Ishikawa (cell line): ENCODE measurements around the gene PPP6R3.

Experiments used
- CEBPB ChIP-seq: IDR thresholded peaks from 2 replicates; pipeline ENCODE4 v1.6.1; 2012
- CREB1 ChIP-seq: IDR thresholded peaks from 2 replicates; pipeline ENCODE4 v1.6.1; 2012; ENCODE audit warnings: low read depth
- EGR1 ChIP-seq: IDR thresholded peaks from 2 replicates; pipeline ENCODE4 v1.6.1; 2012
- EP300 ChIP-seq: IDR thresholded peaks from 2 replicates; pipeline ENCODE4 v1.6.1; 2012; ENCODE audit warnings: borderline replicate concordance
- FOXM1 ChIP-seq: IDR thresholded peaks from 2 replicates; pipeline ENCODE4 v1.6.1; 2012; ENCODE audit warnings: low read depth, borderline replicate concordance
- MAX ChIP-seq: IDR thresholded peaks from 2 replicates; pipeline ENCODE4 v1.6.1; 2012
- NFIC ChIP-seq: IDR thresholded peaks from 2 replicates; pipeline ENCODE4 v1.6.1; 2012
- RAD21 ChIP-seq: IDR thresholded peaks from 2 replicates; pipeline ENCODE4 v1.6.1; 2012; ENCODE audit warnings: low read depth
- REST ChIP-seq: IDR thresholded peaks from 2 replicates; pipeline ENCODE4 v1.6.1; 2012; ENCODE audit warnings: low read depth, mild to moderate bottlenecking
- TAF1 ChIP-seq: IDR thresholded peaks from 2 replicates; pipeline ENCODE4 v1.6.1; 2012; ENCODE audit warnings: low read depth, mild to moderate bottlenecking
- TCF12 ChIP-seq: IDR thresholded peaks from 2 replicates; pipeline ENCODE4 v1.6.1; 2012; ENCODE audit warnings: low read depth
- TEAD4 ChIP-seq: IDR thresholded peaks from 2 replicates; pipeline ENCODE4 v1.6.1; 2012
- USF1 ChIP-seq: IDR thresholded peaks from 2 replicates; pipeline ENCODE4 v1.6.1; 2012
- YY1 ChIP-seq: IDR thresholded peaks from 2 replicates; pipeline ENCODE4 v1.6.1; 2012; ENCODE audit warnings: low read depth
- ZBTB7A ChIP-seq: IDR thresholded peaks from 2 replicates; pipeline ENCODE4 v1.6.1; 2012; ENCODE audit warnings: low read depth

Gene PPP6R3

DNA sequence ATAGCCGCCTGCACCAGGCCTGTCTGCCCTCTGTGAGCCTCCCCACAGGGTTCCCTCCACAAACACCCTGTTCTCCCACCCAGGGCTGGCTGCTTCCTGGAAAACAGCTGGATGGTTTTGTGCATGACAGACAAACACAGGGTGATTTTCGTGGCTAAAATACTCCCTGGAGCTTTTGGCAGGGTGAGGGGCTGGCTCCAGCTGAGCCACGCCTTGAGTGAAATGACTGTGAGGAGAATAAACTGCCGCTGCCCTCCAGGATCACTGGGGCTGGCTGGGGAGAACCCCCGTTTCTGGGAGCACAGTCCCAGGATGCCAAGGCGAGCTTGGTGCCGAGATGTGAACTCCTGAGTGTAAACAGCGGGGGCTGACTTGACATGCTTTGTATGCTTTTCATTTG, 20.3 kb upstream of the PPP6R3 start:
- no peak for TF ChIP-seq RAD21

DNA sequence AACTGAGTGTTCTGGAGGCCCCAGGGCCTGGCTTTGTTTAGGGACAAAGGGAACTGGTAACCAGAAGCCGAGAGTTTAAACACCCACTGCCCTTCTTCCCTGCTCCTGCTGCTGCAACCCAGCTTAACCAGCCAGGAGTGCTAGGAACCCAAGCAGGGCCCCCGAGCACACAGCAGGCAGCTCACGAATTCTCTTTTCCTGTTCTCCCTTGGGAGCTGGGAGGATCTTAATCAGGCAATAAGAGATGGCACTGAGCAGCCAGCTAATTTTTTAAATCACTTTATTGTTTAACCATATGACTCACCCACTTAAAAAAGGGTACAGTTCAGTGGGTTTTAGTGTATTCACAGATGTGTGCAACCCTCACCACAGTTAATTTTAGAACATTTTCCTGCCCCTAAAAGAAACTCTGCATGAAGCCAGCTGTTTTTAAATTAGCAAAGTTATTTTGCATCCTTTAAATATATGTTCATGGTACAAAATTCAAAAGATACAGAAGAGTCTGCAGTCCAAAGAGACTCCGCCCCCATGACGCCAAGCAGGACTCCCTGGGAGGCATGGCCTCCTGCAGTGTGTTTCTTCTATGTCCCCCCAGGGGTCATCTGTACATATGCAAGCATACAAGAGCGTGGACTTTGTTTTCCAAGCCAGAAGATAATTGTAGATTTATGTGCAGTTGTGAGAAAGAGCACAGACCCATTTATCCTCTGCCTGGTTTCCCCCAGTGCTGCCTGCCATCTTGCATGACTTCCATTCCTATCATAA, 18.9 kb upstream of the PPP6R3 start:
- TF ChIP-seq CEBPB (no peak), USF1 (no peak), ZBTB7A (peak; percentile 41; the same call in 1 of the 2 replicates), EP300 (peak; percentile 41; the same call in 1 of the 2 replicates), FOXM1 (peak; percentile 39; the same call in 1 of the 2 replicates), TCF12 (peak; percentile 47; the same call in 1 of the 2 replicates), YY1 (no peak)

DNA sequence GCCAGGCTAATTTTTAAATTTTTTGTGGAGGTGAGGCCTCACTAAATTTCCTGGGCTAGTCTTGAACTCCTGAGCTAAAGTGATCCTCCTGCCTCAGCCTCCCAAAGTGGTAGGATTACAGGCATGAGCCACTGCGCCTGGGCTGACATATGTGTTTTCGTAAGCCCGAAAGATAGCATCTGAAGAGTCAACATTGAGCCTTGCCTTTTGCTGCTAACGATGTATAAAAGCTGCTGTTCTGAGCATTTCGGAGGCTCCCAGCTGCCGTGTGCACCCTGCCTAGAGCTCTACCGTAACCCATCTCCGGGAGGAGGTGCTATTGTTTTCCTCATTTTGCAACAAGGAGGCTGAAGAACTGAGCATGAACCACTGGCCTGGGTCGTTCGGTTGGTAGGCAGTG, 18.1 kb upstream of the PPP6R3 start:
- TF ChIP-seq YY1, result no peak
- no peak for TF ChIP-seq FOXM1
- TF ChIP-seq CREB1, result no peak
- TF ChIP-seq EGR1, result no peak
- TF ChIP-seq EP300, result no peak
- no peak for TF ChIP-seq MAX
- TF ChIP-seq CEBPB, result no peak
- TF ChIP-seq USF1, result no peak
- no peak for TF ChIP-seq RAD21

- TF ChIP-seq YY1, result no peak
- TF ChIP-seq ZBTB7A, result no peak
- no peak for TF ChIP-seq TEAD4
- no peak for TF ChIP-seq USF1
- no peak for TF ChIP-seq TAF1
- no peak for TF ChIP-seq CEBPB
- TF ChIP-seq REST, result no peak
- TF ChIP-seq MAX, result no peak
- no peak for TF ChIP-seq RAD21
- TF ChIP-seq EGR1, result no peak
- TF ChIP-seq NFIC, result no peak
- no peak for TF ChIP-seq TCF12
- no peak for TF ChIP-seq EP300
- no peak for TF ChIP-seq CREB1
- TF ChIP-seq FOXM1, result no peak
These were observed 16.0 kb upstream of the PPP6R3 start for GRCh38 chr11:68444566-68444965.

DNA sequence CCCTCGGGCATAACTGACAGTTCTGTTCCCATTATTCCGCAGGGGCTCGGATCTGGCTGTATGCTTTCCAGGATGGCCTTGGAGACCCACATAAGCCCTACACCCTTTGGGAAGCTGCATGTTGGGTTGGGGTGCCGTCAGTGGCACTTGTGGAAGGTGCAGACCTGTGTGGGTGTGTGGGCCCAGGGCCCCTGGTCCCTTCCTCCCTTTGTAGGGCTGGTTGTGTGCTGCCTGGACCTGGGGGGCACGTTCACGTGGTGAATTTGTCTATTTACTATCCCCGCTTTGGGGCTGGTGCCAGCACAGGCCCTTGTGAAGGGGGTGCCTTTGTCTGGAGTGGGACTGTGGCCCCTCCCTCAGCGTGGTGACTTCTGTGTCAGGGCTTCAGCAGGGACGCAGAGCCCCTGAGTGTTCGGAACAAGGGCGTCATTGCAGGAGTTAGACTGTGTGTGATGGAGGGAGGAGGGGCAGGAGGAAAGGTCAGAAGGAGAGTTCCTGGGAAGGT, 15.0 kb upstream of the PPP6R3 start:
- TF ChIP-seq TCF12 (no peak), ZBTB7A (no peak), FOXM1 (no peak), TEAD4 (no peak), NFIC (no peak), REST (no peak), MAX (no peak), EGR1 (no peak), USF1 (no peak), YY1 (no peak), EP300 (no peak), TAF1 (no peak), CEBPB (no peak), CREB1 (no peak), RAD21 (no peak)
